ENCODE measurements around the gene KIF21B.

DNA sequence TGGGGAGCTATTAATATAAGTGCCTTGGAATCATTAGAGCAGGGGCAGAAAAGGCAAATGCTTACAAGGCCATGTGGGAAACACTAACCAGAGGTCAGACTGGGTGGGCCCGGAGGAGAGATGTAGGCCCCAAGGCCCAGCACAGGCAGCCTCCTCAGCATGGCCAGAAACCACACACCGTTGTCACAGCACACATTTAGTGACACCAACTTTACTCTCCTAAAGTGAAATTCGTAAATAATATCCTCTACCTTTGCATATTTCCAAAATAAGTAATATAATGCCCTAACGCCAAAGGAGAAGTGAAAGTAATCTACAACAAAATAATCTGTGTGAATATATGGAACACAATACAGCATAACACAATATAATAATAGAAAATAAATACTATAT lies 62.6 kb downstream of the KIF21B start:
- no peak for TF ChIP-seq POLR2AphosphoS5 (IDR thresholded peaks at IDR 0.05)
- TF ChIP-seq, protein P1, sequence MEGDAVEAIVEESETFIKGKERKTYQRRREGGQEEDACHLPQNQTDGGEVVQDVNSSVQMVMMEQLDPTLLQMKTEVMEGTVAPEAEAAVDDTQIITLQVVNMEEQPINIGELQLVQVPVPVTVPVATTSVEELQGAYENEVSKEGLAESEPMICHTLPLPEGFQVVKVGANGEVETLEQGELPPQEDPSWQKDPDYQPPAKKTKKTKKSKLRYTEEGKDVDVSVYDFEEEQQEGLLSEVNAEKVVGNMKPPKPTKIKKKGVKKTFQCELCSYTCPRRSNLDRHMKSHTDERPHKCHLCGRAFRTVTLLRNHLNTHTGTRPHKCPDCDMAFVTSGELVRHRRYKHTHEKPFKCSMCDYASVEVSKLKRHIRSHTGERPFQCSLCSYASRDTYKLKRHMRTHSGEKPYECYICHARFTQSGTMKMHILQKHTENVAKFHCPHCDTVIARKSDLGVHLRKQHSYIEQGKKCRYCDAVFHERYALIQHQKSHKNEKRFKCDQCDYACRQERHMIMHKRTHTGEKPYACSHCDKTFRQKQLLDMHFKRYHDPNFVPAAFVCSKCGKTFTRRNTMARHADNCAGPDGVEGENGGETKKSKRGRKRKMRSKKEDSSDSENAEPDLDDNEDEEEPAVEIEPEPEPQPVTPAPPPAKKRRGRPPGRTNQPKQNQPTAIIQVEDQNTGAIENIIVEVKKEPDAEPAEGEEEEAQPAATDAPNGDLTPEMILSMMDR (IDR thresholded peaks at IDR 0.05), result no peak
